HUES48 (cell line): ENCODE measurements around the gene CLCA1.

Source experiments
- H3K27ac ChIP-seq: one replicate; pipeline ENCODE4 v1.7.0; 2013; ENCODE audit warnings: low read depth, low read length, inconsistent platforms
- H3K27me3 ChIP-seq: 2 replicates; pipeline ENCODE4 v1.6.1; 2013; ENCODE audit warnings: mild to moderate bottlenecking, low read length; ENCODE audit not compliant: control insufficient read depth, insufficient read depth
- H3K36me3 ChIP-seq: 2 replicates; pipeline ENCODE4 v1.6.1; 2013; ENCODE audit warnings: low read length; ENCODE audit not compliant: control insufficient read depth, insufficient read depth
- H3K4me1 ChIP-seq: 2 replicates; pipeline ENCODE4 v1.6.1; 2013; ENCODE audit warnings: mild to moderate bottlenecking, low read length; ENCODE audit not compliant: control insufficient read depth, insufficient read depth
- H3K4me3 ChIP-seq: 2 replicates; pipeline ENCODE4 v1.5.1; 2013; ENCODE audit warnings: mild to moderate bottlenecking, low read depth, low read length
- H3K9ac ChIP-seq: 2 replicates; pipeline ENCODE4 v1.6.1; 2013; ENCODE audit warnings: mild to moderate bottlenecking, low read depth, low read length, moderate library complexity
- H3K9me3 ChIP-seq: 2 replicates; pipeline ENCODE4 v1.6.1; 2013; ENCODE audit warnings: low read length; ENCODE audit not compliant: control insufficient read depth, insufficient read depth

CLCA1 gene

DNA sequence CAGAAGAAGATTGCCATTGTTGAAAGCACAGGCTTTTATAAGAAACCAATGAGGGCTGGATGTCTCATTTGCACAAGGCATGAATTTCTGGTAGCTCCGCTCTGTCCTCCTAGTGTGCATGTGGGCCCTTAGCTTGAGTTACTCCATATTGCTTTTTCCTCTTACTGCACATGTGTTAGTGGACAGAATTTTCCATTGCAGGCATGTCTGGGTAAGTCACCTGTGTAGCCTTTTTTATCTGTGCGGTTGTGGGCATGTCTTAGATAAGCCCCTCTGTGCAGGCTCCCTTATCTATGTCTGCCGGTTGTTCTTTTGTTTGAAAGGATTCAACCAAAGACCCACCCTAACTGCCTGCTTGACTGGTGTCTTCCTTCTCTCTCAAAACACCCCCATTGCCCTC is 7.2 kb upstream of the CLCA1 start:
- no peak overlapping the region for H3K27ac ChIP-seq
- H3K36me3 ChIP-seq, result no peaks in the 10 kb centered on the region
- H3K4me1 ChIP-seq, result no peaks in the 10 kb centered on the region
- no peaks in the 10 kb centered on the region for H3K9me3 ChIP-seq
- H3K4me3 ChIP-seq, result no peak overlapping the region
- H3K27me3 ChIP-seq, result no peaks in the 10 kb centered on the region
- no peak overlapping the region for H3K9ac ChIP-seq

DNA sequence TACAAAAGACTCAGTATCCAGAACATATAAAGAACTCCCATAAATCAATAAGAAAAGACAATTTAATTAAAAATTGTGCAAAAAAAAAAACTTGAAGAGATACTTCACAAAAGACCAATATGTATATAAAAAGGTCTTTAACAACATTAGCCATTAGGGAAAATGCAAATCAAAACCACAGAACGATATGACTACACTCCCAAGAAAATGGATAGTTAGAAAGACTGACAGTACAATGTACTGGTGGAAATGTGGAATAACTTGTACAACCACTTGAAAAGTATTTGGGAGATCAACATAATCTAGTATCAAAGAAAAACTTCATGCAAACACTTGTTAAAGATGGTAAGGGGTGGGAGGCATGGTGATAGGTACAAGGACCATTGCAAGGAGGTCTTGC is 3.9 kb upstream of the CLCA1 start:
- Histone ChIP-seq H3K4me3 (no peak overlapping the region), H3K9ac (no peak overlapping the region), H3K4me1 (no peaks in the 10 kb centered on the region), H3K27ac (no peak overlapping the region), H3K27me3 (no peaks in the 10 kb centered on the region), H3K36me3 (no peaks in the 10 kb centered on the region), H3K9me3 (no peaks in the 10 kb centered on the region)

DNA sequence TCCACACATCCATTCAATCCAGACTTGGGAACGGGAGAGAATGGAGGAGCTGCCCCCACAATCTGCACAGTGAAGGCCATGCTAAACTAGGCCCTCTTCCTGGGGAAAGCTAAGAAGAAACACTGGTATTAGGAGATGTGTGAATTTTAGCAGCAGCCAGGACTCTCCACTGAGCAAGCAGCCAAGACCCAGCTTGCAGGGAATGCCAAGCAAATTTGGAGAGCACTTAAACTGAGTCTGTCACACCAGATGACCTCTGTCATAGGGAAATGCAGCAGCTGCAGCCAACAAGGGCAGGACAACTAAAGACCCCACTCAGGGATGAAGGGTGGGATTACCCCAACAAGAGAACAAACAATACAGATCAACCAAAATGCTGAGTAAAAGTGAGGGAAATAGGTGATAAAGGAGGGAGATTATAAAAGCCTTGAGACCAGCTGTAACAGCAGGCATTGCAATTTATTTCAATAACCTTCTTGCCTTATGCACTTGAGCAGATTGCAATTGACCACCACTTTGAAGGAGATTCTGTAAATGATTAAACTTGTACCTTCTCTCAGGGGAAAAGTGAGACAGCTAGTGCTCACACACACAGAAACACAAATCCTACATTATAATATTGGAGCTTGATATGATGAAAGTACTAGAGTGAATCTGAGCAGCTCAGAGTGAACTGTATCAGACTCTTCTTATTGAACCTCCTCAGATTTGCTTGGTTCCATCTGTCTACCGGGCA is 2.5 kb upstream of the CLCA1 start:
- Histone ChIP-seq H3K4me1 (no peaks in the 10 kb centered on the region), H3K9me3 (no peaks in the 10 kb centered on the region), H3K27ac (no peak overlapping the region), H3K27me3 (no peaks in the 10 kb centered on the region), H3K9ac (no peak overlapping the region), H3K36me3 (no peaks in the 10 kb centered on the region), H3K4me3 (no peak overlapping the region)

DNA sequence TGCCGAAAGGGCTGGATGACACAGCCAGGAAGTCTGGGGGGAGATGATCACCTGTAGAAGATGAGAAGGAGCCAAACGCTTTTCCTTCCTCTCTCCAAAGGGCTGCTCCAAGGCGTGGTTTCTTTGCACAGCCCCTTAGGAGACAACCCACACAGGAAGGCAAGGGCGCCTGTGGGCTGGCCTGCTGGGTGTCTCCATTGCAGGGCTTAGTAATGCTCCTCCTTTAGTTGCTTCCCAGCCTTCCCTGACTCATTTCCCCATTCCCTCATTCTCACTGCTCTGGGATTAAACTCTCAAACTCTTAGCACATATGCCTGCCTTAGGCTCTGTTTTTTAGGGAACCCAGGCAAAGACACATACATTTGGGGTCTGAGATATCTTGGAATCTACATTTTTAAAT is 1.7 kb upstream of the CLCA1 start:
- Histone ChIP-seq H3K4me3 (no peak overlapping the region), H3K4me1 (no peaks in the 10 kb centered on the region), H3K27me3 (no peaks in the 10 kb centered on the region), H3K36me3 (no peaks in the 10 kb centered on the region), H3K27ac (no peak overlapping the region), H3K9ac (no peak overlapping the region), H3K9me3 (no peaks in the 10 kb centered on the region)

DNA sequence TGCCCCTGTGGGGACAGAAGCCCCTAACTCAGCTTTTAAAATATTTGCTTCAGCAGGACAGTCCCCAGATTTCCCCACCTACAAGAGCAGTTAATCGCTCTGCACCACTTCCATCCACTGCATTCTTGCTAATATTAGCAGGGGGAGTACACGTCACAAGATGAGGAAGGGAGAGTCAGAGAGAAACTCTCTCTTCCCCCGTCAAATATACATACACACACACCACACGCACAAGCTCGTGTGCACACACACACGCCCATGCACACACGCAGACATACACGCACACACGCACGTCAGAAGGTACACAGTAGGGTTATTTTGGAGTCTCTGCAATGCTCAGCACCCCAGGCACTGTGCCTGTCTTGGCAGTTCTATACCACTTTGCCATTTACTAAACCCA is 2.1 kb downstream of the CLCA1 start:
- Histone ChIP-seq H3K4me1 (no peaks in the 10 kb centered on the region; the same call in 1 of the 2 replicates), H3K9me3 (no peaks in the 10 kb centered on the region), H3K36me3 (no peaks in the 10 kb centered on the region), H3K27me3 (no peaks in the 10 kb centered on the region), H3K9ac (no peak overlapping the region), H3K4me3 (no peak overlapping the region), H3K27ac (no peak overlapping the region)

DNA sequence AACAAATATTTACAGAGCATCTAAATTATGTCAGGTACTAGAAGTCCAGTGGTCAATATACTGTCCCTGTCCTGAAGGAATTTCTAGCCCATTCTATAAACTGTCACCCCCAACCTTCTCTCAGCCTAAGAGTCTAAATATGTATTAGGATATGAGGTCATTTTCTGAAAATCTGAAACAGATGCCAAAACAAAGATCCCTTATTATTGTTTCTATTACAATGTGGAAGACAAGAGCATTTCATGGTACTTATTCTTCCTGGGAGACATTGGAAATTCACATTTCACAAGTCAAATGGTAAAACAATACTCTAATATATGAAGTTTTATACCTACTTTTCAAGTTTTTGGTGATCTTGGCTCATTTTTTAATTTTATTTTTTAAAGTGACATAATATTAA is 2.6 kb downstream of the CLCA1 start:
- no peaks in the 10 kb centered on the region for H3K27me3 ChIP-seq
- no peaks in the 10 kb centered on the region for H3K9me3 ChIP-seq
- H3K27ac ChIP-seq, result no peak overlapping the region
- H3K36me3 ChIP-seq, result no peaks in the 10 kb centered on the region
- H3K4me3 ChIP-seq, result no peak overlapping the region
- H3K9ac ChIP-seq, result no peak overlapping the region
- no peaks in the 10 kb centered on the region; the same call in 1 of the 2 replicates for H3K4me1 ChIP-seq

DNA sequence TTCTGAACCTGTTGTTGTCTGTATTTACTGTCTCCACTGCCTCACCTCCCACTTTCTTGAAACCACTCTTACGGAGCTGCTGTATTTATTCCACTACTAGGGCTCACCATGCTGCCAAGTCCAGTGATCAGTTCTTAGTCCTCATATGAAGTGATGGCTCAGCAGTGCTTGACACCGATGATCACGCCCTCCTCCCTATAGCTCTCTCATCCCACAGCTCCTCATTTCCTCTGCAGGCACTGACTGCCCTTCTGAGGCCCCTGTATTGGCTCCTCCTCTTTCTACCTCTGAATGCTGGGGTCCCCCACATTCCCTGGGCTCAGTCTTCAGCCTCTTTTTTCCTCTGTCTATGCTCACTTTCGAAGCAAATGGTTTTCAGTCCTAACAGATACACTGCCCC is 3.4 kb downstream of the CLCA1 start:
- H3K9ac ChIP-seq, result no peak overlapping the region
- H3K4me3 ChIP-seq, result no peak overlapping the region
- no peaks in the 10 kb centered on the region for H3K27me3 ChIP-seq
- no peaks in the 10 kb centered on the region for H3K9me3 ChIP-seq
- H3K36me3 ChIP-seq, result no peaks in the 10 kb centered on the region
- no peaks in the 10 kb centered on the region; the same call in 1 of the 2 replicates for H3K4me1 ChIP-seq
- no peak overlapping the region for H3K27ac ChIP-seq

DNA sequence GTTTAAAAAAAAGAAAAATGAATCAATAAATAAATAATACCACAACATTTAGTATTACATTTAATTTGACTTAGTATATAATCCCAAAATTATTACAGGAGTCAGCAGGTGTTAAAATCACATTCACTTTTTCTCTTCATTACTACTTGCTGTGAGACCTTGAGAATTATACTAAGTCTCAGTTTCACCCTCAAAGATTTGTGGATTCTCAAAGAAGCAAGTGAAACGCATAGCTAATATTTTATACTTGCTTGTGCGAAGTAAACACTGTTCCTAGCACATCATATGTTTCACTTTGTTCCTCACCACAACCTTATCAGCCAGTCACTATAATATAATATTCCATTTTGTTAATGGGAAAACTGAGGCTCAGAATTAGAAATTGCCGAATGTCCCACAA is 4.0 kb downstream of the CLCA1 start:
- H3K9ac ChIP-seq, result no peak overlapping the region
- H3K27ac ChIP-seq, result no peak overlapping the region
- H3K4me3 ChIP-seq, result no peak overlapping the region
- no peaks in the 10 kb centered on the region for H3K27me3 ChIP-seq
- no peaks in the 10 kb centered on the region for H3K36me3 ChIP-seq
- no peaks in the 10 kb centered on the region; the same call in 1 of the 2 replicates for H3K4me1 ChIP-seq
- H3K9me3 ChIP-seq, result no peaks in the 10 kb centered on the region

DNA sequence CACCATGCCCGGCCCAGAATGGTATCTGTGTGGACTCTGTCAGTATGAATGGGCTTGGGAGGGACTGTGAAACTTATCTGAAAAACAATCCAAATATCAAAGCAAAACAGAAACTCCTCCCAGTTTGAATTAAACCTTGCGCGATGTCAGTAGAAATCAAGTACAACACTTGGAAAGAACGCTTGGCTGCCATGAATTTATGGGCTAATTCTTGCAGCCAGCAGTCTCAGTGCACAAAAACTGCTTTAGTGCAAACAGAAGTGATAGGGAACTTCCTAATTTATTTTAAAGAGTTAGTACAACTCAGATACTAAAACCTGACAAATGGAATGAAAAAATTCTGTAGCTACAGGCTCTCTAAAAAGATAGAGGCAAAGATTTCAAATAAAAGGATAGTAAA is 8.5 kb downstream of the CLCA1 start:
- H3K9ac ChIP-seq, result no peak overlapping the region
- H3K4me1 ChIP-seq, result peaks cover 6% of the 10 kb centered on the region
- no peak overlapping the region for H3K27ac ChIP-seq
- H3K27me3 ChIP-seq, result no peaks in the 10 kb centered on the region
- H3K4me3 ChIP-seq, result no peak overlapping the region
- no peaks in the 10 kb centered on the region for H3K36me3 ChIP-seq
- H3K9me3 ChIP-seq, result no peaks in the 10 kb centered on the region

DNA sequence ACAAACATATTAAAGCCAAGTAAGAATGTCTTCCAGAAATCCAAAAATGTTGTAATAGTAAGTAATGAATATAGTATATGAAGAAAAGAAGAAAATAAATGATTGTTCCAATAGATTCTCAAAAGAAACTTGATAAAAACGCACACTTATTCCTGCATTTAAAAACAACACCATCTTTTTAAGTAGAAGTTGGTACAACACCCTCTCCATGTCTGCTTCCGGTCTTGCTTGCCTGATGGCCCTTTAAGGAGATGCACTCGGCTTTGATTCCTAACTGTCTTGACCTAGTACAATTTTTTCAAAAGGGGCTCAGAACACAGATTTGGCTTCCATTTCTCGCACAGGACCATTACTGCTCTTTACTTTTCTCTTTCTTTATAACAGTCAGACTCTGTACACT is 9.0 kb downstream of the CLCA1 start:
- Histone ChIP-seq H3K9me3 (no peaks in the 10 kb centered on the region), H3K27me3 (no peaks in the 10 kb centered on the region), H3K9ac (no peak overlapping the region), H3K4me1 (peaks cover 11% of the 10 kb centered on the region), H3K36me3 (no peaks in the 10 kb centered on the region), H3K4me3 (no peak overlapping the region), H3K27ac (no peak overlapping the region)

DNA sequence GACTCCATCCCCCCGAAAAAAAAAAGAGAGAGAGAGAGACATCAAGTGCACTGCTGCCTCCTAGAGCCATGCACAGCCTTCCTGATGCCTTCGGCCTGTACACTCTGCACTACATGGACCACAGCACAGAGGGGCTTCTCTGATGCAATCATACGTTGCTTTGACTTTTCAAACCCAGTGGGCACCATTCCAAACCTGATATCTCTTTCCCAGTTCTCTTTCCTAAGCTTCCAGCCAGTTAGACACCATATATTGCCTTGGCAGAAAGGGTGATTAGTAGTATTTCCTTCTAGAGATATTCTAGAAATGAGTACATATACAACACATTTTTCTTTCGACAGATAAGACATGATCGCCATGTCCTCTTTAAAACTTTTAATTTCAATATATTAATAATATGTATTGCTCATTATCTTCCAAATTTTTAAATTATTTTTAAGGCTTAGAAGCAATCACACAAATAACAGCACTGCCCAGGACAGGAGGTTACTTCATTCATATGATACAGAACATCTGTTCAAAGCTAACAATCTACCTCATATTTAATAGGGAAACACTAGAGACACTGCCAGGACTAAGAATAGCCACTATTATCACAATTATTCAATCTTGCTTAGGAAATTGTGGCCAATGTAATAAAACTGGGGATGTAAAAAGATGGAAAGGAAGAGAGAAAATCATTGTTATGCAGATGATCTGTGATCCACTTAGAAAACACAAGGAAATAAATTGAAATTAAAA is 9.9 kb downstream of the CLCA1 start:
- Histone ChIP-seq H3K36me3 (no peaks in the 10 kb centered on the region), H3K27ac (no peak overlapping the region), H3K4me1 (peaks cover 15% of the 10 kb centered on the region), H3K9me3 (no peaks in the 10 kb centered on the region), H3K27me3 (no peaks in the 10 kb centered on the region), H3K9ac (no peak overlapping the region), H3K4me3 (no peak overlapping the region)
